ENCODE results near the gene MGST2. TPM values are rescaled to one million over a fixed set of nuclear protein-coding genes. Genes with fewer than 3 reads are reported as not detected.

Gene MGST2
- total and polyA plus RNA-seq, 4 donors = 51.7 to 171 (median 60.1) TPM

- peak; percentile 88 to 95 (median 91) for DNase-seq
- WGBS, 2 donors = 21 to 24% methylated on average over 13 of the region's 13 CpGs
- no peaks in the 10 kb centered on the region for H3K9me3 ChIP-seq (ENCODE audit: control insufficient read depth in 4 of 4, insufficient read depth in 3 of 4, low read length in 3 of 4)
- peak overlapping the region in 1 of 2 donors; percentile 38 for H3K9ac ChIP-seq (ENCODE audit: insufficient read depth in 1 of 2, low read length in 2 of 2)
- no peak overlapping the region for H3K4me3 ChIP-seq
- TF ChIP-seq CTCF (IDR thresholded peaks at IDR 0.05; ENCODE audit: control extremely low read depth, extremely low read depth) = peak; percentile 89
- H3K4me1 ChIP-seq (ENCODE audit: control insufficient read depth in 5 of 5, insufficient read depth in 5 of 5, low read length in 5 of 5) = peaks cover 0 to 6% (median 0%) of the 10 kb centered on the region in 5 donors
- peak; percentile 79 for ATAC-seq (ENCODE audit: insufficient read depth, low FRiP score)
- H3K27me3 ChIP-seq (ENCODE audit: control insufficient read depth in 3 of 3, insufficient read depth in 3 of 3, low read length in 2 of 3) = no peaks in the 10 kb centered on the region
- no peak overlapping the region for H3K27ac ChIP-seq (ENCODE audit: low read depth in 1 of 2, low read length in 1 of 2)
- no peaks in the 10 kb centered on the region for H3K36me3 ChIP-seq (ENCODE audit: control insufficient read depth in 4 of 4, insufficient read depth in 4 of 4, low read length in 4 of 4)
Measured at GRCh38 chr4:139651282-139652194, 14.1 kb upstream of the MGST2 start.

- H3K4me3 ChIP-seq = no peak overlapping the region
- ATAC-seq (ENCODE audit: insufficient read depth, low FRiP score) = no peak
- H3K36me3 ChIP-seq (ENCODE audit: control insufficient read depth in 4 of 4, insufficient read depth in 4 of 4, low read length in 4 of 4) = no peaks in the 10 kb centered on the region
- no peak for DNase-seq
- H3K9me3 ChIP-seq (ENCODE audit: control insufficient read depth in 4 of 4, insufficient read depth in 3 of 4, low read length in 3 of 4) = no peaks in the 10 kb centered on the region
- no peak overlapping the region for H3K27ac ChIP-seq (ENCODE audit: low read depth in 1 of 2, low read length in 1 of 2)
- 82 to 90% methylated on average over 4 of the region's 4 CpGs for WGBS, 2 donors
- H3K27me3 ChIP-seq (ENCODE audit: control insufficient read depth in 3 of 3, insufficient read depth in 3 of 3, low read length in 2 of 3) = no peaks in the 10 kb centered on the region
- no peak for TF ChIP-seq CTCF (IDR thresholded peaks at IDR 0.05; ENCODE audit: control extremely low read depth, extremely low read depth)
- H3K4me1 ChIP-seq (ENCODE audit: control insufficient read depth in 5 of 5, insufficient read depth in 5 of 5, low read length in 5 of 5) = peaks cover 0 to 7% (median 3%) of the 10 kb centered on the region in 5 donors
- H3K9ac ChIP-seq (ENCODE audit: insufficient read depth in 1 of 2, low read length in 2 of 2) = no peak overlapping the region
Measured at GRCh38 chr4:139654516-139654915, 11.1 kb upstream of the MGST2 start.

GRCh38 chr4:139655116-139655515 is 10.5 kb upstream of the MGST2 start:
- WGBS, 2 donors = 56 to 85% methylated on average over 3 of the region's 3 CpGs

More at GRCh38 chr4:139655116-139655515, 10.5 kb upstream of the MGST2 start:
- H3K36me3 ChIP-seq (ENCODE audit: control insufficient read depth in 4 of 4, insufficient read depth in 4 of 4, low read length in 4 of 4) = no peaks in the 10 kb centered on the region
- H3K9me3 ChIP-seq (ENCODE audit: control insufficient read depth in 4 of 4, insufficient read depth in 3 of 4, low read length in 3 of 4) = no peaks in the 10 kb centered on the region
- no peak overlapping the region for H3K4me3 ChIP-seq
- no peaks in the 10 kb centered on the region for H3K27me3 ChIP-seq (ENCODE audit: control insufficient read depth in 3 of 3, insufficient read depth in 3 of 3, low read length in 2 of 3)
- H3K4me1 ChIP-seq (ENCODE audit: control insufficient read depth in 5 of 5, insufficient read depth in 5 of 5, low read length in 5 of 5) = peaks cover 0 to 8% (median 3%) of the 10 kb centered on the region in 5 donors
- no peak overlapping the region for H3K9ac ChIP-seq (ENCODE audit: insufficient read depth in 1 of 2, low read length in 2 of 2)
- no peak for TF ChIP-seq CTCF (IDR thresholded peaks at IDR 0.05; ENCODE audit: control extremely low read depth, extremely low read depth)
- no peak for ATAC-seq (ENCODE audit: insufficient read depth, low FRiP score)
- no peak overlapping the region for H3K27ac ChIP-seq (ENCODE audit: low read depth in 1 of 2, low read length in 1 of 2)
- DNase-seq = peak; percentile 25 to 64 (median 62)

All from lung (tissue), 12 donors.